Measurements from ENCODE around the gene VWA5B1. TPM values are rescaled to one million over a fixed set of nuclear protein-coding genes. Genes with fewer than 3 reads are reported as not detected.

VWA5B1 gene
- total RNA-seq, 1 donor from 2014 or later = not detected

DNA sequence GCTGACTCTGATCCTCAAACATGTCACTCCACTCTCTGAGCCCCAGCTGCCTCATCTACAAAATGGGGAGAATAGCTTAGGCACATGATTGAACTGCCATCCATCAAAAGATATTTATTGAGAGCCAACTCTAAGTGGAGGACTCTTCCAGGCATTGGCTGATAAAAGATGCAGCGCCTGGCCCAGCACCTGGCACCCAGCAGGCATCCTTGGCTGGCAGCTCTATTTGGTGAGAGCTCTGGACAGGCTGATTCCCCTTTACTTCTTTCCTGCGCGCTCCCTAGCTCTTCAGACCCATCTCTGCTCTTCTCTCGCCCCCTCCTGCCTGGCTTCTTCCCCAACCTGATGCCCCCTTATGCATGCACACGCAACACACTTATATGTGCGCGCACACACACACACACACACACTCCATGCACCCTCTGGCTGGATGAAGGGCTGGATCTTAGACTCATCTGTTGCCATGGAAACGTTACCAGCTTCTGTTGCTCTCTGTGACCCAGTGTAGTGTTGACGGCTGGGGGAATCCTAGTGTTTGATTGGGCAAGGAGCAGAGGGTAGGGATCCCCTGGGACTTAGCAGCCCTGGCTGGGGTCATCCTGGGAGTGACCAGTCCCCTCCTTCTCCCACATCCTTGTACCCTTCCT, 49.3 kb downstream of the VWA5B1 start:
- H3K4me1 ChIP-seq = no peaks in the 10 kb centered on the region
- H3K9me3 ChIP-seq = no peaks in the 10 kb centered on the region
- H3K4me3 ChIP-seq = no peak overlapping the region
- H3K27me3 ChIP-seq = no peaks in the 10 kb centered on the region
- TF ChIP-seq, protein P1, sequence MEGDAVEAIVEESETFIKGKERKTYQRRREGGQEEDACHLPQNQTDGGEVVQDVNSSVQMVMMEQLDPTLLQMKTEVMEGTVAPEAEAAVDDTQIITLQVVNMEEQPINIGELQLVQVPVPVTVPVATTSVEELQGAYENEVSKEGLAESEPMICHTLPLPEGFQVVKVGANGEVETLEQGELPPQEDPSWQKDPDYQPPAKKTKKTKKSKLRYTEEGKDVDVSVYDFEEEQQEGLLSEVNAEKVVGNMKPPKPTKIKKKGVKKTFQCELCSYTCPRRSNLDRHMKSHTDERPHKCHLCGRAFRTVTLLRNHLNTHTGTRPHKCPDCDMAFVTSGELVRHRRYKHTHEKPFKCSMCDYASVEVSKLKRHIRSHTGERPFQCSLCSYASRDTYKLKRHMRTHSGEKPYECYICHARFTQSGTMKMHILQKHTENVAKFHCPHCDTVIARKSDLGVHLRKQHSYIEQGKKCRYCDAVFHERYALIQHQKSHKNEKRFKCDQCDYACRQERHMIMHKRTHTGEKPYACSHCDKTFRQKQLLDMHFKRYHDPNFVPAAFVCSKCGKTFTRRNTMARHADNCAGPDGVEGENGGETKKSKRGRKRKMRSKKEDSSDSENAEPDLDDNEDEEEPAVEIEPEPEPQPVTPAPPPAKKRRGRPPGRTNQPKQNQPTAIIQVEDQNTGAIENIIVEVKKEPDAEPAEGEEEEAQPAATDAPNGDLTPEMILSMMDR (IDR thresholded peaks at IDR 0.05) = no peak
- no peak overlapping the region for H3K27ac ChIP-seq
- intact Hi-C loops (cut with DNase I) = no loop called here
- DNase-seq (ENCODE audit: low spot score in 2 of 2) = no peak
- no peaks in the 10 kb centered on the region for H3K36me3 ChIP-seq

DNA sequence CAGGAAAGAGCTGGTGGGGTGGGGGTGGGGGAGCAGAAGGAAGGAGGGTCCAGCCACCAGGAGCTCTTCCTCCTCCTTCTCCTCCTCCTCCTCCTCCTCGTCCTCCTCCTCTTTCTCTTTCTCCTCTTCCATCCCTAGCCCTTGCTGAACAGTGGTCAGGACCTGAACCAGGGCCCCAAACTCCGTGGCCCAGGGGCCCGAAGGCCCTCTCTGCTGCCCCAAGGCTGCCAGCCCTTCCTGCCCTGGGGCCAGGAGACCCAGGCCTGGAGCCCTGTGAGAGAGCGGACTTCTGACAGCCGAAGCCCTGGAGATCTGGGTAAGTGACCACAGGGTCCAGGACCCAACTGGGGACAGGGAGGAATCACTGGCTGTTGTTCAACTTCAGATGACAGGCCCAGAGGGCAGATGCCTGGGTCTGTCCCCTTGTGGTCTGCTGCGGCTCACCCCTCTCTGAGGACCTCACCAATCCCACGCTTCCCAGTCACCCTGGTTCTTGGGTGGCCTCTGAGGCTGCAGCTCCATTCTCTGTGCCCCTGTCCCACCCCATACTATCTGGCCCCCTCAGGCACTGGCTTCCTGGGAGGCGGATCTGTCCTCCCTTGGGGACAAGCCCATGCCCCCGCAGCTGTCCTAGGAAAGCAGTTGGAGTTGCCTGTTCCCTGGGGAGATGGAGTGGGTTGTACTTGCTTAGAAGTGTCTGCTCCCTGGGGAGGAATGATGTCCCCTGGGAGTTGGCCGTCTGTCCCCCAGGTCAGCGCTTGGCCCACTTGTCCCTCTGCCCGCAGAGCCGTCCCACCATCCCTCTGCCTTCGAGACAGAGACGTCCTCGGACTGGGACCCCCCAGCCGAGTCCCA, 51.8 kb downstream of the VWA5B1 start:
- no peaks in the 10 kb centered on the region for H3K27me3 ChIP-seq
- no peak for DNase-seq (ENCODE audit: low spot score in 2 of 2)
- no peak overlapping the region for H3K4me3 ChIP-seq
- intact Hi-C loops (cut with DNase I) = no loop called here
- no peaks in the 10 kb centered on the region for H3K36me3 ChIP-seq
- TF ChIP-seq, protein P1 (IDR thresholded peaks at IDR 0.05) = no peak
- H3K4me1 ChIP-seq = no peaks in the 10 kb centered on the region
- no peak overlapping the region for H3K27ac ChIP-seq
- no peaks in the 10 kb centered on the region for H3K9me3 ChIP-seq

DNA sequence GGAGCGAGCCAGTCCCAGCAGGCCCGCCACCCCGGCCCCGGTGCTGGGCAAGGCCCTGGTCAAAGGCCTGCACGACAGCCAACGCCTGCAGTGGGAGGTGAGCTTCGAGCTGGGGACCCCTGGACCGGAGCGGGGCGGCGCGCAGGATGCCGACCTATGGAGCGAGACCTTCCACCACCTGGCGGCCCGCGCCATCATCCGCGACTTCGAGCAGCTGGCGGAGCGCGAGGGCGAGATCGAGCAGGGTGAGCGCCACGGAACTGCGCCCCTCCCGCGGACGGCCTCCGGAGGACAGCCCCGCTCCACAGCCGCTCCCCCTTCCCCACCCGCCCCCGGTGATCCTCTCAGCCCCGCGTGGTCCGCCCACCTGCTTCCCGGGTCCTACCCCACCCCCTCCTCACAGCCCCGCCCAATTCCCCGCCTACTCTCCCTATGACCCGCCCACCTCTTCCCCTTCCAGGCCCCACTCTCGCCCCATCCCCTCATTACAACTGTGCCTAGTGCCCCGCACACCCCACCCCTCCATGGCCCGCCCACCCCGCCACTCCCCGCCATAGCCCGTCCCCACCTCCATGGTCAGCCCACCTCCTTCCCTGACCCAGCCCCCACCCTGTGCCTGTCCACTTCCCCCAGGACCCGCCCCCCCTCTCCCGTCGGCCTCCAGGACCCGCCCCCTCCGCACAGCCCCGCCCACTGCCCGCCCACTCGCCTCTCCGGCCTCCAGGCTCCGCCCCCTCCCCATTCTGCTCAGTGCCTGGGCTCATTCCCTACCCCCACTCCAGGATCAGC, 52.7 kb downstream of the VWA5B1 start:
- TF ChIP-seq, protein P1 (IDR thresholded peaks at IDR 0.05) = no peak
- no peaks in the 10 kb centered on the region for H3K36me3 ChIP-seq
- H3K27me3 ChIP-seq = no peaks in the 10 kb centered on the region
- H3K27ac ChIP-seq = no peak overlapping the region
- no peak for DNase-seq (ENCODE audit: low spot score in 2 of 2)
- peak overlapping the region in 1 of 2 donors; percentile 30 for H3K4me3 ChIP-seq
- H3K9me3 ChIP-seq = no peaks in the 10 kb centered on the region
- no peaks in the 10 kb centered on the region for H3K4me1 ChIP-seq
- intact Hi-C loops (cut with DNase I) = no loop called here

DNA sequence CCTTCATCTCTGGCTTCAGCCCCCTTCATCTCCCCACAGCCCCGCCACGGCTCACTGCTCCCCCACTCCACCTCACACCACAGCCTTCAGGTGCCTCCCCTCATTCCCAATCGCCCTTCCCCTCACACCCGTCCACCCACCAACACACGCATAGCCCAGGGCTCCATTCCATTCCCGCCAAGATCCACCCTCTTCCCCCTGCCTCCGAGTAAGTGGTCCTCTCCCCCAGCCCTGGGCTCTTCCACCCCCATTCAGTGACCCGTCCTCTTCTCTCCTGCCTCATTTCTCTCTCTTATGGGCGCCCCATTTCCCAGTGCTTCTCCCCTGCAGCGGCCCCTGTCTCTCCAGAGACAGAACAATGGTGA, 53.2 kb downstream of the VWA5B1 start:
- intact Hi-C loops (cut with DNase I) = no loop called here
- H3K4me3 ChIP-seq = no peak overlapping the region
- no peaks in the 10 kb centered on the region for H3K27me3 ChIP-seq

DNA sequence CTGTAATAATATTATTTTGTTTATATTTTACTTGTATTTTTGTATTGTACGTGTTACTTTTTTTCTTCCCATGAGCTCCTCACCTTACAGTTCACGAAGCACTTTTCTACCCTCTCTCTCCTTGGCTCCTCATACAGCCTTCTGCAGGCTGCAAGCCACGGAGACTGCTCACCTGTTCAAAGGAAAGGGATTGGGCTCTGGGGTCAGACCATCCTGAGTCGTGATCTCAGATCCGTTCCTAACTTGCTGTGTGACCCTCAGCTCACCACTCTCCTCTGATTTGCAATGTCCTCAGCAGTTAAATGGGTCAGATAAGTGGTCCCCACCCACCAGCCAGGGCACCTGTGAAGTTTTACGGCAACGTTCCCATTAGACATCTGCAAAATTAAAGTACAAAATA, 54.1 kb downstream of the VWA5B1 start:
- Histone ChIP-seq H3K36me3 (no peaks in the 10 kb centered on the region), H3K4me1 (no peaks in the 10 kb centered on the region), H3K4me3 (no peak overlapping the region), H3K27me3 (no peaks in the 10 kb centered on the region), H3K27ac (no peak overlapping the region), H3K9me3 (no peaks in the 10 kb centered on the region)
- TF ChIP-seq, protein P1 (IDR thresholded peaks at IDR 0.05) = no peak
- no peak for DNase-seq (ENCODE audit: low spot score in 2 of 2)
- intact Hi-C loops (cut with DNase I) = no loop called here

More for the DNA sequence above, 53.2 kb downstream of the VWA5B1 start:
- Histone ChIP-seq H3K27ac (no peak overlapping the region), H3K9me3 (no peaks in the 10 kb centered on the region), H3K4me1 (no peaks in the 10 kb centered on the region), H3K36me3 (no peaks in the 10 kb centered on the region)
- TF ChIP-seq, protein P1 (IDR thresholded peaks at IDR 0.05) = no peak
- no peak for DNase-seq (ENCODE audit: low spot score in 2 of 2)

All from ascending aorta (tissue), 2 donors.